K562 (cell line): ENCODE results near the gene SHB. TPM values are rescaled to one million over a fixed set of nuclear protein-coding genes. Genes with fewer than 3 reads are reported as not detected.

ENCODE experiments used
- ATF7 ChIP-seq: fragments of 450-650 bp; IDR thresholded peaks from 2 replicates; pipeline ENCODE4 v1.7.1; 2014; ENCODE audit warnings: mild to moderate bottlenecking, moderate library complexity
- ESRRA ChIP-seq: fragments of 450-650 bp; IDR thresholded peaks from 2 replicates; pipeline ENCODE4 v1.6.1; 2014; ENCODE audit warnings: low read depth, mild to moderate bottlenecking, moderate library complexity, borderline replicate concordance
- ETV5 ChIP-seq: sonication (generic); formaldehyde crosslinking; IDR thresholded peaks from 2 replicates; pipeline ENCODE4 v1.4.0; 2020; ENCODE audit warnings: low read depth, mild to moderate bottlenecking, missing genetic modification reagents
- KDM2B ChIP-seq: fragments of 250-450 bp; sonication (Bioruptor Pico); IDR thresholded peaks from 2 replicates; pipeline ENCODE4 v1.8.0; 2021; ENCODE audit warnings: mild to moderate bottlenecking, moderate library complexity
- L3MBTL2 ChIP-seq: fragments of 450-650 bp; IDR thresholded peaks from 2 replicates; pipeline ENCODE4 v1.6.1; 2016; ENCODE audit warnings: mild to moderate bottlenecking, moderate library complexity
- NFE2 ChIP-seq: IDR thresholded peaks from 2 replicates; pipeline ENCODE4 v1.6.1; 2014; ENCODE audit warnings: antibody characterized with exemption, low read depth
- POLR2H ChIP-seq: IDR thresholded peaks from 2 replicates; pipeline ENCODE4 v1.6.1; 2016; ENCODE audit warnings: missing genetic modification characterization, low read depth, mild to moderate bottlenecking, control low read depth, missing compliant biosample characterization, moderate library complexity
- RAD21 ChIP-seq, 2 experiments: fragments of 250-450 bp in 1 of 2; fragments of 450-650 bp in 1 of 2; sonication (Bioruptor Pico) in 1 of 2; formaldehyde crosslinking in 1 of 2; IDR thresholded peaks in 1 of 2; conservative IDR thresholded peaks in 1 of 2; 2 replicates each; pipeline versions ENCODE4 v1.4.0 to v1.8.0; 2020 to 2022; ENCODE audit warnings: mild to moderate bottlenecking in 2 of 2, moderate library complexity in 1 of 2
- RBM39 ChIP-seq: fragments of 200-400 bp; formaldehyde crosslinking; optimal IDR thresholded peaks from 2 replicates; pipeline ENCODE3; 2018; ENCODE audit warnings: low read depth, low read length
- RFX5 ChIP-seq: IDR thresholded peaks from 2 replicates; pipeline ENCODE4 v1.6.1; 2011; ENCODE audit warnings: low read depth, mild to moderate bottlenecking, improper control_type of control experiment, low read length
- SIX5 ChIP-seq, 2 experiments: IDR thresholded peaks; 2 replicates each; pipeline ENCODE4 v1.6.1; 2011; ENCODE audit warnings: low read length in 2 of 2, borderline replicate concordance in 1 of 2, low read depth in 1 of 2, mild to moderate bottlenecking in 1 of 2, moderate library complexity in 1 of 2; ENCODE audit not compliant: insufficient read depth in 1 of 2
- SMARCA4 ChIP-seq: fragments of 450-650 bp; IDR thresholded peaks from 2 replicates; pipeline ENCODE4 v1.6.1; 2016
- SOX6 ChIP-seq: fragments of 450-650 bp; IDR thresholded peaks from 2 replicates; pipeline ENCODE4 v1.6.1; 2014; ENCODE audit warnings: mild to moderate bottlenecking
- THRAP3 ChIP-seq: fragments of 450-650 bp; IDR thresholded peaks from 2 replicates; pipeline ENCODE4 v1.6.1; 2016; ENCODE audit warnings: mild to moderate bottlenecking, inconsistent platforms, borderline replicate concordance
- TOE1 ChIP-seq, 2 experiments: fragments of 450-650 bp in 1 of 2; sonication (generic) in 1 of 2; formaldehyde crosslinking in 1 of 2; IDR thresholded peaks; 2 replicates each; pipeline versions ENCODE4 v1.7.1 to v1.8.0; 2016 to 2022; ENCODE audit warnings: borderline replicate concordance in 2 of 2, mild to moderate bottlenecking in 2 of 2, antibody characterized with exemption in 1 of 2, inconsistent platforms in 1 of 2, low read depth in 1 of 2, missing genetic modification reagents in 1 of 2, moderate library complexity in 1 of 2
- XRCC4 ChIP-seq: IDR thresholded peaks from one replicate; pipeline ENCODE4 v1.6.1; 2011; ENCODE audit not compliant: insufficient read depth, insufficient read length; ENCODE audit errors: extremely low read depth
- ZKSCAN3 ChIP-seq: fragments of 250-450 bp; sonication (Bioruptor Pico); IDR thresholded peaks from 2 replicates; pipeline ENCODE4 v1.4.0; 2020
- ZNF232 ChIP-seq: sonication (generic); formaldehyde crosslinking; IDR thresholded peaks from 2 replicates; pipeline ENCODE4 v1.8.0; 2022; ENCODE audit warnings: mild to moderate bottlenecking, missing genetic modification reagents
- polyA plus RNA-seq, 8 experiments: library from polyadenylated mRNA; depleted of rRNA in 4 of 8; stranded (reverse) in 5 of 8; unstranded in 3 of 8; fragments of >200 nt; fragmentation: Nextera tagmentation in 2 of 8; fragmentation: Illumina TruSeq in 1 of 8; extraction: Ambion mirVana in 2 of 8; extraction: Trizol in 1 of 8; gene quantifications; 2 replicates each; pipeline versions ENCODE4 v1.2.1 to v1.2.3, GENCODE V29; 2011 to 2014; ENCODE audit warnings: inconsistent platforms in 1 of 8, missing spikeins in 1 of 8
- total RNA-seq, 7 experiments: library from RNA; depleted of rRNA in 6 of 7; stranded (reverse); fragments of >200 nt in 6 of 7; fragmentation: Illumina TruSeq in 2 of 7; extraction: Trizol in 2 of 7; gene quantifications; 2 replicates each; pipeline versions ENCODE4 v1.2.1 to v1.2.3, GENCODE V29; 2011 to 2021; ENCODE audit warnings: low replicate concordance in 1 of 7
- TF ChIP-seq, protein P1 (sequence below): sonication (generic); formaldehyde crosslinking; IDR thresholded peaks from 2 replicates; pipeline ENCODE4 v1.9.0; 2022; ENCODE audit warnings: mild to moderate bottlenecking, missing genetic modification reagents
- TF ChIP-seq, protein P2 (sequence below): fragments of 450-650 bp; formaldehyde crosslinking; IDR thresholded peaks from 2 replicates; pipeline ENCODE4 v1.4.0; 2020; ENCODE audit warnings: mild to moderate bottlenecking, moderate library complexity
- TF ChIP-seq, protein P3 (sequence below): fragments of 250-450 bp; sonication (Bioruptor Pico); IDR thresholded peaks from 2 replicates; pipeline ENCODE4 v1.8.0; 2022; ENCODE audit warnings: inconsistent platforms
- TF ChIP-seq, protein P4 (sequence below): sonication (generic); formaldehyde crosslinking; IDR thresholded peaks from 2 replicates; pipeline ENCODE4 v1.8.0; 2023; ENCODE audit warnings: mild to moderate bottlenecking, missing genetic modification reagents

The SHB gene
- total and polyA plus RNA-seq, 9 of the 15 experiments (the other 6 are each of a cell fraction or from before 2014, with no cell fraction given) = 0.78 to 16.0 (median 5.3) TPM

DNA sequence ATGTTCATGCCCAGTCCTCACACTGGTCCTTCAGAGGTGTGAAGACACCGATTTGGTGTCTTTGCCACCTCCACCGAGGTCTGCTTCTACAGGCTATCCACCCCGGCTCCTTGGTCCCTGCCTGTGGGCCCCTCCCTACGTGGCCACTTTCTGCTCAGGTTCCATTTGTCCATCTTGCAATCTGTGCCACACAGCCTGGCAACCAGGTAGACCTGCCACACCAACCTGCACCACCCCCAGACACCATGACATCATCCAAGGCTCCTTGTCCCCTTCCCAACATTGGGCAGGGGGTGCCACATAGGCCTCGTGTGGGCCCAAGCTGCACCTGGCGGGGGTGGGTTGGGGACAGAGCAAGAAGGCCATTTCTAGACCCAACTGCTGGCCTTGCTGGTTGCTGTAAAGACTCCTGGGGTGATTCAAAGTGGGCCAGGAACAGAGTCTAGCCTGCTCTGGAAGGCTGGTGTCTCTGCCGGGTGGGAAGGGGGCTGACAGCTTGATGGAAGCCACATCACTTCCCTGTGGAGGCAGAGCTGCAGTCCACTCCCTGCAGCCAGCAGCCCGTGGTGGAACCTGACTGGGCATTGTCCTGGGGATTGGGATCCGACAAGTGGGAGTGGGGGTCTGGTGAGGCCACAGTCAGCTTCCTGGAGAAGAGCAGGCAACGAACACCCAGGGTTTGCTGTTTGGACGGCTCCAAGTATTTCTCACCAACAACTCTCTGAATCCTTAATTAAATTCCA lies 99.3 kb downstream of the SHB start (continued):
- TF ChIP-seq, protein P1, sequence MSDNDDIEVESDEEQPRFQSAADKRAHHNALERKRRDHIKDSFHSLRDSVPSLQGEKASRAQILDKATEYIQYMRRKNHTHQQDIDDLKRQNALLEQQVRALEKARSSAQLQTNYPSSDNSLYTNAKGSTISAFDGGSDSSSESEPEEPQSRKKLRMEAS = 0 out of 2 replicates have a peak, but pooled peaks have one; percentile 14
- TF ChIP-seq RBM39 (no peak), TOE1 (IDR thresholded peaks at IDR 0.05; ENCODE audit: borderline replicate concordance) (no peak), TOE1 (CRISPR knock-in tag; IDR thresholded peaks at IDR 0.05; ENCODE audit: borderline replicate concordance, low read depth) (no peak), POLR2H (tag) (no peak), SIX5 (IDR thresholded peaks at IDR 0.05; ENCODE audit: borderline replicate concordance in 1 of 2, insufficient read depth in 1 of 2, low read depth in 1 of 2, low read length in 2 of 2) (no peak), SMARCA4 (no peak), THRAP3 (no peak), ETV5 (CRISPR knock-in tag) (no peak), NFE2 (no peak), ZNF232 (CRISPR knock-in tag) (no peak), RAD21 (CRISPR knock-in tag; conservative IDR thresholded peaks at IDR 0.05 in 1 of 2, IDR thresholded peaks at IDR 0.05 in 1 of 2) (no peak), RFX5 (no peak), SOX6 (0 out of 2 replicates have a peak, but pooled peaks have one; percentile 0), ATF7 (0 out of 2 replicates have a peak, but pooled peaks have one; percentile 1), ESRRA (no peak), L3MBTL2 (peak; percentile 55; the same call in 1 of the 2 replicates), ZKSCAN3 (CRISPR knock-in tag) (no peak), XRCC4 (no peak), KDM2B (0 out of 2 replicates have a peak, but pooled peaks have one; percentile 4)
- TF ChIP-seq, protein P2, sequence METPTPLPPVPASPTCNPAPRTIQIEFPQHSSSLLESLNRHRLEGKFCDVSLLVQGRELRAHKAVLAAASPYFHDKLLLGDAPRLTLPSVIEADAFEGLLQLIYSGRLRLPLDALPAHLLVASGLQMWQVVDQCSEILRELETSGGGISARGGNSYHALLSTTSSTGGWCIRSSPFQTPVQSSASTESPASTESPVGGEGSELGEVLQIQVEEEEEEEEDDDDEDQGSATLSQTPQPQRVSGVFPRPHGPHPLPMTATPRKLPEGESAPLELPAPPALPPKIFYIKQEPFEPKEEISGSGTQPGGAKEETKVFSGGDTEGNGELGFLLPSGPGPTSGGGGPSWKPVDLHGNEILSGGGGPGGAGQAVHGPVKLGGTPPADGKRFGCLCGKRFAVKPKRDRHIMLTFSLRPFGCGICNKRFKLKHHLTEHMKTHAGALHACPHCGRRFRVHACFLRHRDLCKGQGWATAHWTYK (CRISPR knock-in tag) = no peak
- TF ChIP-seq, protein P3, sequence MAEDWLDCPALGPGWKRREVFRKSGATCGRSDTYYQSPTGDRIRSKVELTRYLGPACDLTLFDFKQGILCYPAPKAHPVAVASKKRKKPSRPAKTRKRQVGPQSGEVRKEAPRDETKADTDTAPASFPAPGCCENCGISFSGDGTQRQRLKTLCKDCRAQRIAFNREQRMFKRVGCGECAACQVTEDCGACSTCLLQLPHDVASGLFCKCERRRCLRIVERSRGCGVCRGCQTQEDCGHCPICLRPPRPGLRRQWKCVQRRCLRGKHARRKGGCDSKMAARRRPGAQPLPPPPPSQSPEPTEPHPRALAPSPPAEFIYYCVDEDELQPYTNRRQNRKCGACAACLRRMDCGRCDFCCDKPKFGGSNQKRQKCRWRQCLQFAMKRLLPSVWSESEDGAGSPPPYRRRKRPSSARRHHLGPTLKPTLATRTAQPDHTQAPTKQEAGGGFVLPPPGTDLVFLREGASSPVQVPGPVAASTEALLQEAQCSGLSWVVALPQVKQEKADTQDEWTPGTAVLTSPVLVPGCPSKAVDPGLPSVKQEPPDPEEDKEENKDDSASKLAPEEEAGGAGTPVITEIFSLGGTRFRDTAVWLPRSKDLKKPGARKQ (CRISPR knock-in tag) = no peak
- TF ChIP-seq, protein P4, sequence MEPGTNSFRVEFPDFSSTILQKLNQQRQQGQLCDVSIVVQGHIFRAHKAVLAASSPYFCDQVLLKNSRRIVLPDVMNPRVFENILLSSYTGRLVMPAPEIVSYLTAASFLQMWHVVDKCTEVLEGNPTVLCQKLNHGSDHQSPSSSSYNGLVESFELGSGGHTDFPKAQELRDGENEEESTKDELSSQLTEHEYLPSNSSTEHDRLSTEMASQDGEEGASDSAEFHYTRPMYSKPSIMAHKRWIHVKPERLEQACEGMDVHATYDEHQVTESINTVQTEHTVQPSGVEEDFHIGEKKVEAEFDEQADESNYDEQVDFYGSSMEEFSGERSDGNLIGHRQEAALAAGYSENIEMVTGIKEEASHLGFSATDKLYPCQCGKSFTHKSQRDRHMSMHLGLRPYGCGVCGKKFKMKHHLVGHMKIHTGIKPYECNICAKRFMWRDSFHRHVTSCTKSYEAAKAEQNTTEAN (CRISPR knock-in tag) = no peak
